ENCODE measurements around the gene BLOC1S2. TPM values are rescaled to one million over a fixed set of nuclear protein-coding genes. Genes with fewer than 3 reads are reported as not detected.
"Not testable (repeated sequence)": the region's sequence is repeated elsewhere in the genome, so short reads cannot be mapped to it uniquely, and the experiment has no call there.

Gene BLOC1S2
- total RNA-seq, 1 experiment from 2014 or later: 79.6 TPM

DNA sequence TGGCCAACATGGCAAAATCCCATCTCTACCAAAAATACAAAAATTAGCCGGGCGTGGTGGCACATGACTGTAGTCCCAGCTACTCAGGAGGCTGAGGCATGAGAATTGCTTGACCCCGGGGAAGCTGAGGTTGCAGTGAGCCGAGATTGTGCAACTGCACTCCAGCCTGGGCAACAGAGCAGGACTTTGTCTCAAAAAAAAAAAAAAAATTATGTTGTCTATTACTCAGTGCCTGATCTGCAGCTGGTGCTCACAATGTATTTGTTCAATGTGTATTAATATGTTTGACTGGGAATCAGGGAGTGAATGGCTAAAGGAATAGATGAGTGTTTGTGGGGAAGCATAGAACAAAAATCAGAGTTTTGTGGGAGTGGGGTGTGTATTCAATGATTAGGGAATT is 5.8 kb upstream of the BLOC1S2 start:
- DNase-seq (ENCODE audit: low read depth): peak; percentile 60

DNA sequence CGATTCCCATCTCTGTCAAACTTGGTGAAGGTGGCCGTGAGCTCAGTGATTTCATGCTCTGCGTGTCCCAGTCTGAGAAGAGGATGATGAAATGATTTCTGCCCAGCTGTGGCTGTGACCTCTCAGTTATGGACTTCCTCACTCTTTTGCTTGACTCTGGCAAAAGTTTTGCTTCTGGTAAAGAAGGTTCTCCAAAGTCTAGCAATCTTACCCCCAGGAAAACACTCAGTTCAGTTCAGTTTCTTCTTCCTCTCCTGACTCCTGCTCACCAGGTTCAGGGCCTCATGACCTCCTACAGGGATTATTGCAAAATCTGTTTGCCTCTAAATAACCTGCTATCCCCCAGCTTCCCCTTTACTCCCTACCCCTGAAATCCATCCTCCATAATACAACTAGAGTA is 4.9 kb upstream of the BLOC1S2 start:
- no peak for DNase-seq (ENCODE audit: low read depth)

- no peak for DNase-seq (ENCODE audit: low read depth)
These were observed 3.2 kb upstream of the BLOC1S2 start for GRCh38 chr10:100289641-100290040.

DNA sequence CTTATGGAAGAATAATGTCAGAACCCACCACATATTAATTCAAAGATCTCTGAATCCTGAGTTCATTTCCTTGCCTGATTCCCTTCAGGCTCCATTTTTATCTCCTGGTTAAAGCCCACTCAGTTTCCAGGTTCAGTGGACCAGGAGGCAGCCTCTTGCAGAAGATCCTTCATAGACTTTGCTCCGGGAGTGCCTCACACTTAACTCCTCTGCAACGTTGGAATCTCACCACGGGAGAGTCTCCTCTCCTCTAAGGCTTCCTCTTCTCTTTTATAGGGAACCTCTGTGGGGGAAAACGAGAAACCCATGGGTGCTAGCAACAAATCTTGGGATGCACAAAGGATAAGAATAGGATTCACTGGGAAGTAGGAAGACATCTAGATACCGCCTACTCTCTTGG is 1.7 kb upstream of the BLOC1S2 start:
- no peak for DNase-seq (ENCODE audit: low read depth)

- no peak for DNase-seq (ENCODE audit: low read depth)
These were observed 1.3 kb upstream of the BLOC1S2 start for GRCh38 chr10:100287756-100288155.

DNA sequence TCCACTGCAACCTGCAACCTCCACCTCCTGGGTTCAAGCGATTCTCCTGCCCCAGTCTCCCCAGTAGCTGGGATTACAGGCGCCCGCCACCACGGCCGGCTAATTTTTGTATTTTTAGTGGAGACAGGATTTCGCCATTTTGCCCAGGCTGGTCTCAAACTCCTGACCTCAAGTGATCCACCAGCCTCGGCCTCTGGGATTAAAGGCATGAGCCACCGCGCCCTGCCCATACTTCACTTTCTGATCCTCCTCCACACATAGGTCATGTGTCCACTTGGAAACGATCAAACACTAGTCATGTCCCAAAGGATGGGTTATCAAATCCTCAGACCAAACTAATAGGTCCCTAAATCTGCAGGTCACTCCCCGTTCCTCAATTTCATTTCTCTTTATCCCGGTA is 1.2 kb downstream of the BLOC1S2 start:
- DNase-seq (ENCODE audit: low read depth): not testable (repeated sequence)

- no peak for DNase-seq (ENCODE audit: low read depth)
These were observed 3.6 kb downstream of the BLOC1S2 start for GRCh38 chr10:100282907-100283306.

DNA sequence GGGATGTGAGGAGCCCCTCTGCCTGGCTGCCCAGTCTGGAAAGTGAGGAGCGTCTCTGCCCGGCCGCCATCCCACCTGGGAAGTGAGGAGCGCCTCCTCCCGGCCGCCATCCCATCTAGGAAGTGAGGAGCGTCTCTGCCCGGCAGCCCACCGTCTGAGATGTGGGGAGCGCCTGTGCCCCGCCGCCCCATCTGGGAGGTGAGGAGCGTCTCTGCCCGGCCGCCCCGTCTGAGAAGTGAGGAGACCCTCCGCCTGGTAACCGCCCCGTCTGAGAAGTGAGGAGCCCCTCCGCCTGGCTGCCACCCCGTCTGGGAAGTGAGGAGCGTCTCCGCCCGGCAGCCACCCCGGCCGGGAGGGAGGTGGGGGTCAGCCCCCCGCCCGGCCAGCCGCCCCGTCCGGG is 9.5 kb downstream of the BLOC1S2 start:
- not testable (repeated sequence) for DNase-seq (ENCODE audit: low read depth)

- peak; percentile 81 for DNase-seq (ENCODE audit: low read depth)
These were observed 19.0 kb downstream of the BLOC1S2 start, which contains the start of gene CWF19L1 for GRCh38 chr10:100267239-100268104. CWF19L1 (minus strand) TSS chr10:100267638; CDS start chr10:100267593, 45 bp downstream.

DNA sequence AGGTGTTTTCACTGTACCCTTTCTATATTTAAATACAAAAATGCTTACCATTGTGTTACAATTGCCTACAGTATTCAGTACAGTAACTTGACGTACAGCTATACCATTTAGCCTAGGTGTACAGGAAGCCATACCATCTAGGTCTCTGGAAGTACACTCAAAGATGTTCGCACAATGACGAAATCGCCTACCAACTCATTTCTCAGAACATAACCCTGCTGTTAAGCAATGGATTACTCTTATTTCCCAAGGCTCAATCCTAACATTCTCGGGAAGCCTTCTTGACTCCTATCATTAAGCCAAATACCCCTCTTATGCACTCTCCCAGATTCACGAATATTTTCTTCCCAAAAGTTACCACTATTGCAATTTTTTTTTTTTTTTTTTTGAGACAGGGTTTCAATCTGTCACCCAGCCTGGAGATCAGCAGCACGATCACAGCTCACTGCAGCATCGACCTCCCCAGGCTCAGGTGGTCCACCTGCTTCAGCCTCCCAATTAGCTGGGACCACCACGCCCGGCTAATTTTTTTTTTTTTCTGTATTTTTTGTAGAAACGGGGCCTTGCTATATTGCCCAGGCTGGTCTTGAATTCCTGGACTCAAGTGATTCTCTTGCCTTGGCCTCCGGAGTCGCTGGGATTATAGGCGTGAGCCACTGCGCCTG is 20.5 kb downstream of the BLOC1S2 start:
- no peak for DNase-seq (ENCODE audit: low read depth)

DNA sequence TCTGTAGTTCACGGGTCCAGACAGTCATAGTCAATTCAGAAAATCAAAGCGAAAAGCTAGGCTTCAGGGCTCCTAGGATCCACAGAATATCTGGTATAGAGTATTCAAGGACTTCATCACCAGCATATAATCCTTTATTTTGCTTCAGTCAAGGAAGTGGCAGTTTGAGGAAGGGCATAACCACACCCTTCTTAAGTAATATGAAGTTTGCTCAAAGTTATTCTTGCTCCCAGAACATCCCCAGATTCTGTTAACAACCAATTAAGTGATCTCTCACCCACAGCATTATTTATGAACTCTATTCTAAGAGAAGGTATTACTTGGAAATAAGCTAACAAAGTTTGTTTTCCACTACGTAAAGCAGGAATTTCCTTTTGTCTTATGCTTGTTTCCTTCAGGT is 32.3 kb downstream of the BLOC1S2 start:
- no peak for DNase-seq (ENCODE audit: low read depth)

DNA sequence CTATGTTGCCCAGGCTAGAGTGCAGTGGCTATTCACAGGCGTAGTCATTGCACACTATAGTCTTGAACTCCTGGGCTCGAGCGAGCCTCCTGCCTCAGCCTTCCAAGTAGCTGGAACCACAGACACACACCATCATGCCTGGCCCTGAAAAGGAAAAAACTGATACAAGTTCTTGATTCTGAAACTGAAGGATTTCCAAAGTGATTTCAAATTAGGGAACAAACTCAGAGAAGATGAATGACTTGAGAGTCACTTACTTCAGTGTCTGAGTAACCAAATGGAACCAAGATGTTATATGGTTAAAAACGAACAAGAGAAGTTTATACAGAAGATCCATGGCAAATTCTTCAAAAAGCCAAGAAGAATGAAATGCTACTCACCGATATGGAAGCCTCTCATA is 33.4 kb downstream of the BLOC1S2 start:
- no peak for DNase-seq (ENCODE audit: low read depth)

GRCh38 chr10:100248820-100249219 is 37.7 kb downstream of the BLOC1S2 start:
- DNase-seq (ENCODE audit: low read depth): no peak

DNA sequence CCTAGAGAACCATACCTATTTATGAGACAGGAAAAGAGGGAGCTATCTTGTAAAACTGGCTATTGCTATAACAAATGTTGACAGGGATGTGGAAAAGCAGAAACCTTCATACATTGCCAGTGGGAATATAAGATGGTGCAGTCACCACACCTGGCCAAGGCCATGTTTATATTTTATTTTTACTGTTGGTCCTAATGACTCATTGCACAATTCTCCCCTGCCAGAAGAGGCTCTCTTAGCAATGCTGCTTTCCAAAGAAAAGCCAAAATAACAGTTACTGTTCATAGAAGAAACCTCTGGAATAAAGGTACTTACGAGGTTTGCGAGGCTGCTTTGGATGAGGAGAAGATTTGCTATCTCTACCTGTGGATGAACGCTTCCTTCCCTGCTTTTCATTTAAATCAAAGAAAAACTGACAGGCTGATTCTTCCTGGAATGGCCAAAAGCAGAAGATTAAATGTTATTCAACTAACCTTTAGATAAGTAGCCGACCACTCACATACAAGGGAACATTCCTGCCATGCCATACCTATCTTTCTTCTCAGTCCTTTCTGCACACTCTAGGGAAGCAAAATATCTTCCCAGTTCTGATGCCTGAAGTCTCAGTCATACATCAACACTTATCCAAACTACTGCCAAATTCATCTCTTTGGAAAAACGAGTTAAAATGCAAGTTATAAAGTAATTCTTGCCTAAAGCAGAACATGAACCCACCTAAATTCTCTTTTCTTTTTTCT is 40.8 kb downstream of the BLOC1S2 start:
- no peak for DNase-seq (ENCODE audit: low read depth)

DNA sequence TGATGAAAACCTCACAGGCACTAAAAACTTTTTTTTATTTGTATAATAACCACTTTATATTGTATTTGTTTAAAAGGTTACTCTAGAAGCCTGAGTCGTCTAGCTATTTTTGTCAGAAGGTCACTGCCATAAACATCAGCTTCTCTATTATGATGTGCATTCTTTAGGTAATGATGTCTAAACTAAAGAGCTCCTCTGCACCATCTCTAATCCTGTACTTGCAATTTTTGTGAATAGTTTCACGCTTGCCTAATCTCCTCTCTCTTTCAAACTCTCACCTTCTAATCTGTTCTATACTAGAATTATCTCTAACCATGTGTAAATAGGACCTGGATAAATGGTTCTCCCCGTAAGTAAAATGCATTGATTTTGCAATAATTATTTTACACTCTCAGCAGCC is 46.6 kb downstream of the BLOC1S2 start:
- no peak for DNase-seq (ENCODE audit: low read depth)

- no peak for DNase-seq (ENCODE audit: low read depth)
These were observed 48.1 kb downstream of the BLOC1S2 start for GRCh38 chr10:100238429-100238828.

DNA sequence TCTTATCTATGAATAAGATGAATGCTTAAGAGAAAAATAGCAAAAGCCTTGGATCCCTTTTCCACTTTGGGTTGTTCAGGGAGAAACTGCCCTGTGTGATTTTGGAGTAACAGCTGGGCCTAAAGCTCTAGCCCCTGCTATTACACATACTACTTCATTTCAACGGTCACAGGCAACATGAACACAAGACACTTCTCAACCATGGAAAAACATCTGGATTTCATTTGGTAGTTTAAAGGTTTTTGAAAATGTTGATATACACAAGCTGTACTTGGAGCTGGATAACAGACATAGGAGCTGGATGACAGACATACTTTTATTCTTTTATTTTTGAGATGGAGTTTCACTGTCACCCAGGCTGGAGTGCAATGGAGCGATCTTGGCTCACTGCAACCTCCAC is 54.4 kb downstream of the BLOC1S2 start:
- no peak for DNase-seq (ENCODE audit: low read depth)

DNA sequence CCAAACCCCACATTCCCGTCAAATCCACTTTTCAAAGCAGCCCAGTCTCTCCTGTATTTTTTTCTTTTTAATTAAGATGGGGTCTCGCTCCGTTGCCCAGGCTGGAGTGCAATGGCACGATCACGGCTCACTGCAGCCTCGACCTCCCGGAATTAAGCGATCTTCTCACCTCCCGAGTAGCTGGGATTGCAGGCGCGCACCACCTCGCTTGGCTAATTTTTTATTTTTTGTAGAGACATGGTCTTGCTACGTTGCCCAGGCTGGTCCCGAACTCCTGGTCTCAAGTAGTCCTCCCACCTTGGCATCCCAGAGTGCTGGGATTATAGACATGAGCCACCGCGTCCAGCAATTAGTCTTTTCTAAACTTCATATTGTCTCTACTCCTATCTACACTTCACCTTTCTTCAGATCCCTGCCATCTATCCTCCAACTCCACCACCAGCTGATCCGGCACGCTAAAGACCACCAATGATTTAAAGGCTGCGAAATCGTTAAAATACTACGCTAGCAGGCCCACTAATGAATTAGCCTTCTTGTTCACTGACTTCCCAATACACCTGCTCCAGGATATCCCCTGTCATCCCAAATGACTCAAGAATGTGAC is 56.6 kb downstream of the BLOC1S2 start:
- no peak for DNase-seq (ENCODE audit: low read depth)

- no peak for DNase-seq (ENCODE audit: low read depth)
These were observed 62.6 kb downstream of the BLOC1S2 start for GRCh38 chr10:100223879-100224278.

Measured in HT1080 (cell line).